Epithelial cell of proximal tubule (primary cell): ENCODE data around the gene TOX2. TPM values are rescaled to one million over a fixed set of nuclear protein-coding genes. Genes with fewer than 3 reads are reported as not detected.

Experiments used
- DNase-seq: peaks from one replicate; pipeline ENCODE4 v3.0.0-alpha.2; 2011; ENCODE audit warnings: low read depth
- H3K4me3 ChIP-seq: 2 replicates; pipeline ENCODE4 v1.5.1; 2011; ENCODE audit warnings: low read depth, mild to moderate bottlenecking, low read length
- CTCF ChIP-seq: conservative IDR thresholded peaks from 2 replicates; pipeline ENCODE4 v1.5.1; 2012; ENCODE audit warnings: low read depth, mild to moderate bottlenecking, low read length
- total RNA-seq: library from RNA; depleted of rRNA; stranded (reverse); fragments of >200 nt; gene quantifications from 2 replicates; pipeline ENCODE4 v1.2.3, GENCODE V29; 2015

Gene TOX2
- total RNA-seq, 1 donor from 2014 or later: 2.5 TPM

GRCh38 chr20:43994486-43995100, 79.9 kb downstream of the TOX2 start:
- H3K4me3 ChIP-seq: no peak overlapping the region
- no peak for TF ChIP-seq CTCF
- DNase-seq: no peak

- no peak for DNase-seq
- no peak for TF ChIP-seq CTCF
- H3K4me3 ChIP-seq: no peak overlapping the region
Measured at GRCh38 chr20:43995645-43996044, 81.0 kb downstream of the TOX2 start.

DNA sequence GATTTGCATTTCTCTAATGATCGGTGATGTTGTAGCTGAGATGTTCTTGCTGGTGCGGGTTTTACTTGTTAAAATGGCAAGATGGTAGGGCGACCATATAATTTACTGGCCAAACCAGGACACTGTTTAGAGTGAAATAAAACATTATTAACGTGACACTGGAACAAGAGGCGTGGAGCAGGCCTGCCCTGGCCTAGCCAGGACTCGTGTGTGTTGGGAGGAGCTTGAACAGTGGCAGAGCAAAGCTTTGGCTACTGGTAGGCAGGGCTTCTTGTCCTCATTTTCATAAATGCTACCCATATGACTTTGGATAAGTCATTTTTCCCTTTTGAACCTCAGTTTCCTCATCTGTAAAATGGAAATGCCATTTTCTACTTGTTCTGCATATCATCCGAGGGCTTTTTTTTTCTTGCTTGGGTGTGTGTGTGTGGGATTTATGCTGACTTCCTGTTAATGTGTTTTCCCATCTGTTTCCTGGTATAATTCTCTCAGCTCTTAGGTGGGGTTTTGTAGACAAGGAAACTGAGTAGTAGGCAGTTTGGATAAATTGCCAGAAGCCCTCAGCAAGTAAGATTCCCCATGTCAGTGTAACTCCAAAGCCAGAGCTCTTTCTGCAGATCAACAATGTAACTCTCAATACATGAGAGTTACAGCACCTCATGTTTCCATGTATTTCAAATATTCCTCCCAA, 81.7 kb downstream of the TOX2 start:
- H3K4me3 ChIP-seq: no peak overlapping the region
- no peak for TF ChIP-seq CTCF
- DNase-seq: no peak

DNA sequence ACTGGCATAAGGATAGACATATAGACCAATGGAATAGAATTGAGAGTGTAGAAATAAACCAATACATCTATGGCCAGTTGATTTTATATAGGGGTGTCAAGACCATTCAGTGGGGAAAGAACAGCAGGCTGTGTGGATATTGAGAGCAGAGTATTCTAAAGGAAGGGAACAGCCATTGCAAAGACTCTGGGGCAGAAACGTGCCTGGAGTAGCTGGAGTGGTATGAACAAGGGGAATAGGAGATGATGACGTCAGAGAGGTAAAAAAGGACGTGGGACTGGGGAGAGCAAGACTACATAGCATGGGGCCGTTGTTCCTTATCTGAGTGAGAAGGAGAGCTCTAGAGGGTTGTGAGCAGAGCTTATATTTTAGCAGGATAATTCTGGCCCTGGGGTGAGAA, 85.2 kb downstream of the TOX2 start:
- no peak overlapping the region for H3K4me3 ChIP-seq
- no peak for TF ChIP-seq CTCF
- DNase-seq: no peak

GRCh38 chr20:44001667-44002596, 87.3 kb downstream of the TOX2 start:
- no peak for DNase-seq
- no peak overlapping the region for H3K4me3 ChIP-seq
- TF ChIP-seq CTCF: no peak

DNA sequence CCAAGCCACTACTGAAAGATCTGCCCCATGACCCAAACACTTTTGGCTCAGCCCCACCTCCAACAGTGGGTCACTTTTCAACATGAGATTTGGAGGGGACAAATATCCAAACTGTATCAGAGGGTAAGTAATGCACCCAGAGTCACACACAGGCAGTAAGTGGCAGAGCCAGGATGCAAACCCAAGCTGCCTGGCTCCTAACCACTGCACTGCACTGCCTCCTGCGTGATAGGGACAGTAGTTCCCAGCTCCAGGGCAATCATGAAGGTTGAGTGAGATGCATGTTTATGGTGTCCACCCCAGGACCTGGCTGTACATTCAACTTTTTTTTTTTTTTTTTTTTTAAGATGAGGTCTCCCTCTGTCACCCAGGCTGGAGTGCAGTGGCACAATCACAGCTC, 88.2 kb downstream of the TOX2 start:
- no peak for DNase-seq
- no peak overlapping the region for H3K4me3 ChIP-seq
- TF ChIP-seq CTCF: no peak
